SK-N-SH (cell line): ENCODE measurements around the gene UBE3D. TPM values are rescaled to one million over a fixed set of nuclear protein-coding genes. Genes with fewer than 3 reads are reported as not detected.
"Not testable (repeated sequence)": the region's sequence is repeated elsewhere in the genome, so short reads cannot be mapped to it uniquely, and the experiment has no call there.

Source experiments
- CTCF ChIA-PET: fragments of 300-600, 350-600 bp; formaldehyde crosslinking; extraction: SDS; loops from one replicate; lab custom pipeline; 2021; lab: Yijun Ruan, JAX
- POLR2A ChIA-PET: fragments of 350-600 bp; sonication (Branson Sonifier 250); formaldehyde crosslinking; extraction: SDS; loops from one replicate; lab custom pipeline; 2020; ENCODE audit warnings: antibody characterized with exemption, inconsistent platforms; lab: Yijun Ruan, JAX
- DNase-seq: peaks from one replicate; pipeline ENCODE4 v3.0.0; 2012
- H2AFZ ChIP-seq: fragments of 200-600 bp; sonication (generic); 2 replicates; pipeline ENCODE4 v1.8.1; 2016; ENCODE audit warnings: antibody characterized with exemption, mild to moderate bottlenecking, low read depth
- H3F3A ChIP-seq: fragments of 200-600 bp; sonication (generic); replicated peaks from 2 replicates; pipeline ENCODE3; 2016; ENCODE audit warnings: antibody characterized with exemption, mild to moderate bottlenecking; ENCODE audit not compliant: insufficient read depth
- H3K27ac ChIP-seq, 2 experiments: fragments of 200-500 bp in 1 of 2; fragments of 200-600 bp in 1 of 2; sonication (Bioruptor generic) in 1 of 2; sonication (generic), shearing (Covaris generic) in 1 of 2; 2 replicates each; pipeline versions ENCODE4 v1.5.1 to v1.6.1; 2014 to 2016; ENCODE audit warnings: low read depth in 2 of 2, inconsistent platforms in 1 of 2, low read length in 1 of 2, mild to moderate bottlenecking in 1 of 2, mixed read lengths in 1 of 2
- H3K27me3 ChIP-seq: fragments of 200-600 bp; sonication (generic), shearing (Covaris generic); 2 replicates; pipeline ENCODE4 v1.6.1; 2016; ENCODE audit warnings: mixed run types; ENCODE audit not compliant: insufficient read depth
- H3K36me3 ChIP-seq, 2 experiments: fragments of 200-500 bp in 1 of 2; fragments of 200-600 bp in 1 of 2; sonication (Bioruptor generic) in 1 of 2; sonication (generic) in 1 of 2; replicated peaks in 1 of 2; 2 replicates each; pipeline versions ENCODE3 to v1.5.1; 2014 to 2016; ENCODE audit warnings: low read length in 1 of 2, mild to moderate bottlenecking in 1 of 2; ENCODE audit not compliant: insufficient read depth in 2 of 2, control insufficient read depth in 1 of 2
- H3K4me1 ChIP-seq, 2 experiments: fragments of 200-500 bp in 1 of 2; fragments of 200-600 bp in 1 of 2; sonication (Bioruptor generic) in 1 of 2; sonication (generic), shearing (Covaris generic) in 1 of 2; 2 replicates each; pipeline versions ENCODE4 v1.5.1 to v1.6.1; 2014 to 2016; ENCODE audit warnings: low read depth in 1 of 2, low read length in 1 of 2, mixed run types in 1 of 2; ENCODE audit not compliant: insufficient read depth in 2 of 2, control insufficient read depth in 1 of 2
- H3K4me2 ChIP-seq: fragments of 200-600 bp; sonication (generic), shearing (Covaris generic); 2 replicates; pipeline ENCODE4 v1.6.1; 2017; ENCODE audit warnings: mixed run types
- H3K4me3 ChIP-seq, 2 experiments: fragments of 200-500 bp in 1 of 2; fragments of 200-600 bp in 1 of 2; sonication (Bioruptor generic) in 1 of 2; sonication (generic), shearing (Covaris generic) in 1 of 2; 2 replicates each; pipeline versions ENCODE4 v1.5.1 to v1.8.1; 2014 to 2016; ENCODE audit warnings: low read depth in 2 of 2, inconsistent platforms in 1 of 2, low read length in 1 of 2, mild to moderate bottlenecking in 1 of 2, mixed read lengths in 1 of 2, moderate library complexity in 1 of 2
- H3K79me2 ChIP-seq: fragments of 200-600 bp; sonication (generic); 2 replicates; pipeline ENCODE4 v1.8.1; 2017; ENCODE audit warnings: mild to moderate bottlenecking; ENCODE audit not compliant: insufficient read depth
- H3K9ac ChIP-seq: fragments of 200-600 bp; sonication (generic); 2 replicates; pipeline ENCODE4 v1.6.1; 2017; ENCODE audit warnings: mixed run types
- H3K9me2 ChIP-seq: fragments of 200-600 bp; sonication (generic); 2 replicates; pipeline ENCODE4 v1.6.1; 2017; ENCODE audit warnings: mixed run types
- H3K9me3 ChIP-seq: fragments of 200-600 bp; sonication (generic); 2 replicates; pipeline ENCODE4 v1.6.1; 2017; ENCODE audit warnings: mixed run types, mild to moderate bottlenecking, moderate library complexity
- H4K20me1 ChIP-seq: fragments of 200-600 bp; sonication (generic); 2 replicates; pipeline ENCODE4 v1.6.1; 2017; ENCODE audit warnings: mild to moderate bottlenecking, mixed run types; ENCODE audit not compliant: insufficient read depth
- CHD2 ChIP-seq: fragments of 150-350 bp; IDR thresholded peaks from 2 replicates; pipeline ENCODE4 v1.6.1; 2018; ENCODE audit warnings: low read length; ENCODE audit not compliant: partially characterized antibody
- EP300 ChIP-seq, 2 experiments: IDR thresholded peaks; 2 replicates each; pipeline versions ENCODE4 v1.4.0 to v1.6.1; 2012; ENCODE audit warnings: borderline replicate concordance in 1 of 2, low read depth in 1 of 2, low read length in 1 of 2
- NFIC ChIP-seq: IDR thresholded peaks from 2 replicates; pipeline ENCODE4 v1.4.0; 2012; ENCODE audit warnings: borderline replicate concordance
- POLR2AphosphoS5 ChIP-seq: IDR thresholded peaks from 2 replicates; pipeline ENCODE4 v1.6.1; 2012; ENCODE audit warnings: low read depth, low read length
- RAD21 ChIP-seq: IDR thresholded peaks from 2 replicates; pipeline ENCODE4 v1.6.1; 2012; ENCODE audit warnings: mild to moderate bottlenecking, low read length
- SIN3A ChIP-seq: IDR thresholded peaks from 2 replicates; pipeline ENCODE4 v1.6.1; 2012; ENCODE audit warnings: low read depth, mild to moderate bottlenecking, low read length, moderate library complexity, borderline replicate concordance
- YY1 ChIP-seq: IDR thresholded peaks from 2 replicates; pipeline ENCODE4 v1.4.0; 2012; ENCODE audit warnings: low read depth, mild to moderate bottlenecking
- WGBS: methylation state at CpG from one replicate; pipeline ENCODE4 v1.1.6; 2017; ENCODE audit warnings: low lambda C conversion rate; 5-methylcytosine and 5-hydroxymethylcytosine counted together
- polyA plus RNA-seq, 3 experiments: library from polyadenylated mRNA; depleted of rRNA; stranded (reverse); fragments of >200 nt; gene quantifications; 2 replicates each; pipeline ENCODE4 v1.2.3, GENCODE V29; 2012
- TF ChIP-seq, protein P1 (sequence below): IDR thresholded peaks from 2 replicates; pipeline ENCODE4; 2012
- TF ChIP-seq, protein P2 (sequence below): IDR thresholded peaks from 2 replicates; pipeline ENCODE4 v1.4.0; 2012; ENCODE audit warnings: low read depth, borderline replicate concordance

The UBE3D gene
- polyA plus RNA-seq, 1 of the 3 experiments (the other 2 are of a cell fraction): 3.4 TPM

DNA sequence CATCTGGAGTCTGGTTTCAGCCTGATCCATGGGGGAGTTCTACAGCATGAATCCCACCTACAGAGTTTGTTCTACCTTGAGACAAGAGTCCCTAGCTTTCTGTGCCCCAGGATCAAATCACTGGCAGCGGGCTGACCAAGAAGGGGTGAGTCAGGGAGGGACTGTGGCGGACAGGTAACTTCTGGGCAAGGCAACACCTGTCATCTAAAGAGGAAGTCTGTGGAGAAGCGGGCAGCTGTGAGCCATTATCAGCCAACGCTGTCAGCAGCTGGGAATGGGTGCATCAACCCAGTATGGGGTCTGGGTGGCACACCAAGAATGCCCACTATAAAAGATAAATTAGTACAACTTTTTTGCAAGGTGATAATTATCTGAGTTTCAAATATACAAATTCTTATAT is 45.9 kb downstream of the UBE3D start:
- no peak for TF ChIP-seq YY1
- TF ChIP-seq SIN3A: no peak
- no peak for TF ChIP-seq CHD2
- TF ChIP-seq EP300 (IDR thresholded peaks at IDR 0.05; ENCODE audit: borderline replicate concordance in 1 of 2, low read depth in 1 of 2, low read length in 1 of 2): no peak
- TF ChIP-seq, protein P1, sequence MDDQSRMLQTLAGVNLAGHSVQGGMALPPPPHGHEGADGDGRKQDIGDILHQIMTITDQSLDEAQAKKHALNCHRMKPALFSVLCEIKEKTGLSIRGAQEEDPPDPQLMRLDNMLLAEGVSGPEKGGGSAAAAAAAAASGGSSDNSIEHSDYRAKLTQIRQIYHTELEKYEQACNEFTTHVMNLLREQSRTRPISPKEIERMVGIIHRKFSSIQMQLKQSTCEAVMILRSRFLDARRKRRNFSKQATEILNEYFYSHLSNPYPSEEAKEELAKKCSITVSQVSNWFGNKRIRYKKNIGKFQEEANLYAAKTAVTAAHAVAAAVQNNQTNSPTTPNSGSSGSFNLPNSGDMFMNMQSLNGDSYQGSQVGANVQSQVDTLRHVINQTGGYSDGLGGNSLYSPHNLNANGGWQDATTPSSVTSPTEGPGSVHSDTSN: no peak
- TF ChIP-seq, protein P2, sequence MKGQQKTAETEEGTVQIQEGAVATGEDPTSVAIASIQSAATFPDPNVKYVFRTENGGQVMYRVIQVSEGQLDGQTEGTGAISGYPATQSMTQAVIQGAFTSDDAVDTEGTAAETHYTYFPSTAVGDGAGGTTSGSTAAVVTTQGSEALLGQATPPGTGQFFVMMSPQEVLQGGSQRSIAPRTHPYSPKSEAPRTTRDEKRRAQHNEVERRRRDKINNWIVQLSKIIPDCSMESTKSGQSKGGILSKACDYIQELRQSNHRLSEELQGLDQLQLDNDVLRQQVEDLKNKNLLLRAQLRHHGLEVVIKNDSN: no peak
- TF ChIP-seq NFIC: no peak
- no peak for TF ChIP-seq POLR2AphosphoS5
- no peak overlapping the region for H3K27ac ChIP-seq
- ChIA-PET POLR2A (no interaction called here), CTCF (interaction anchor here (0.9 kb wide), 1 partner anchor 203 kb away, joined by 3 read pairs; no protein-coding TSS in a partner anchor)
- no peak overlapping the region for H3K4me2 ChIP-seq
- no peaks in the 10 kb centered on the region for H3K9me2 ChIP-seq
- no peaks in the 10 kb centered on the region for H4K20me1 ChIP-seq
- H3K27me3 ChIP-seq: no peaks in the 10 kb centered on the region
- H3K4me1 ChIP-seq: peaks cover 0 to 2% of the 10 kb centered on the region in 2 experiments; a peak in 1 of 4 replicates
- WGBS: 98% methylated on average over 4 of the region's 4 CpGs
- H3K36me3 ChIP-seq: peaks cover 18 to 20% of the 10 kb centered on the region in 2 experiments
- H2AFZ ChIP-seq: no peak overlapping the region
- H3K9ac ChIP-seq: no peak overlapping the region
- H3K79me2 ChIP-seq: no peaks in the 10 kb centered on the region
- DNase-seq: no peak
- no peaks in the 10 kb centered on the region for H3K9me3 ChIP-seq
- no peak overlapping the region for H3K4me3 ChIP-seq
- H3F3A ChIP-seq: peaks cover 3% of the 10 kb centered on the region

DNA sequence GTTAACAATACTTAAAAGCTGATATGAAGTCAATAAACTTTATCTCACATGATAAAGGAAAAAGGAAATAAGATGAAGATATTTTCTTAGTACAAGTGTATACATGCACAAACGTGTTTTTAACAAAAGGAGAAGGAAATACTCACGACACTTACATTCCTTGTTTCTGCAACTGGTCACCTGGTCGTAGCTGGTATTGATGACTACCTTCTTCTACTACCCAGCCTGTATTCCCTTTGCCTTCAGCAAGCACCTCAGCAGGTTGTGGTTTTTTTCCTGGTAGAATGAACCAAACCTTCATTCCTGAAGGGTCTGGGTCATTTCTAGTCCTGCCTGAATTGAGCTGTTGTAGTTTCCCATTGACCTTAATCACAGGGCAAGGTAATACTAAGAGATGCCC is 54.5 kb downstream of the UBE3D start:
- H3K36me3 ChIP-seq: peaks cover 3 to 13% of the 10 kb centered on the region in 2 experiments
- H3K27me3 ChIP-seq, H3F3A ChIP-seq, H3K4me3 ChIP-seq, H3K4me2 ChIP-seq, H3K9me2 ChIP-seq, CTCF ChIA-PET, H2AFZ ChIP-seq, H3K79me2 ChIP-seq, H3K27ac ChIP-seq, H3K9ac ChIP-seq, DNase-seq, POLR2A ChIA-PET, H3K9me3 ChIP-seq, H3K4me1 ChIP-seq, H4K20me1 ChIP-seq: not testable (repeated sequence)
- WGBS: 91% methylated on average over 3 of the region's 3 CpGs

DNA sequence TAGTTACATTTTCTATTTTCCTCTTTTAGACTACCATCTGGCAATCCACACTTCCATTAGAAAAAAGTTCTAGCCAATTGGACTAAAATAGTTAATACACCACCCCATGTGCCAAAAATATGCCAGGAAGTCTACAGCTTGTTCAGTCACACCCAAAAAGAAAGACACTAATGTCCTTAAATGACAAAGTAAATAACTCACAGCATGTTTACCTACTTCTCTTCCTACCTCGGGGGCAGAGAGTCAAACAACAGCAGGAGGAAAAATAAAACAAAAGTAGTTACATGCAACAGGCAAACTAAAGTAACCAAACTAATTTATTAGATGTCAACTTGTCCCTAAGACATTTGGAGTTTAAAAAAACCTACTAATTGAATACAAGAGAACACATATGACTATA is 57.0 kb downstream of the UBE3D start:
- Histone ChIP-seq H3K27ac (no peak overlapping the region), H3K9me3 (no peaks in the 10 kb centered on the region), H4K20me1 (no peaks in the 10 kb centered on the region), H3K79me2 (no peaks in the 10 kb centered on the region), H3K4me1 (no peaks in the 10 kb centered on the region), H2AFZ (no peak overlapping the region), H3K36me3 (peaks cover 3 to 4% of the 10 kb centered on the region in 2 experiments), H3F3A (peaks cover 6% of the 10 kb centered on the region), H3K9me2 (no peaks in the 10 kb centered on the region), H3K4me2 (no peak overlapping the region), H3K9ac (no peak overlapping the region), H3K4me3 (no peak overlapping the region), H3K27me3 (no peaks in the 10 kb centered on the region)
- WGBS: 82% methylated on average over 1 of the region's 1 CpG
- POLR2A ChIA-PET: no interaction called here
- no peak for DNase-seq
- CTCF ChIA-PET: no interaction called here
- TF ChIP-seq RAD21: no peak
